Activated T-helper 17 cell treated with anti-CD3 and anti-CD28 coated beads, Interleukin-2, amount 50 U/mL, for 72 hours (primary cell): Measurements from ENCODE around the gene NAA10. TPM values are rescaled to one million over a fixed set of nuclear protein-coding genes. Genes with fewer than 3 reads are reported as not detected.
"Not testable (repeated sequence)": the region's sequence is repeated elsewhere in the genome, so short reads cannot be mapped to it uniquely, and the experiment has no call there.

Experiments
- ATAC-seq: fragments of 150-1000 bp; cut with Tn5 transposase; replicated peaks from 2 replicates; pipeline ENCODE4 v1.10.0; 2021; ENCODE audit warnings: mild to moderate bottlenecking, moderate library complexity
- H3K27ac Mint-ChIP-seq: one replicate; pipeline ENCODE4 v1.8.0; 2022; ENCODE audit warnings: mixed read lengths
- H3K27me3 Mint-ChIP-seq: one replicate; pipeline ENCODE4 v1.8.0; 2022; ENCODE audit warnings: mixed read lengths
- H3K36me3 Mint-ChIP-seq: one replicate; pipeline ENCODE4 v1.8.0; 2022; ENCODE audit warnings: low read depth, mild to moderate bottlenecking, mixed read lengths
- H3K4me1 Mint-ChIP-seq: one replicate; pipeline ENCODE4 v1.8.0; 2022; ENCODE audit warnings: mixed read lengths
- H3K4me3 Mint-ChIP-seq: one replicate; pipeline ENCODE4 v1.8.0; 2022; ENCODE audit warnings: mild to moderate bottlenecking, mixed read lengths
- H3K9me3 Mint-ChIP-seq: one replicate; pipeline ENCODE4 v1.8.0; 2022; ENCODE audit warnings: mixed read lengths
- total RNA-seq, 2 donors: library from RNA; stranded (reverse); gene quantifications; one replicate each; pipeline ENCODE4 v1.2.3, GENCODE V29; 2022

Gene NAA10
- total RNA-seq: 100 to 1,000 TPM in 1 of 2 donors, 10 to 100 TPM in 1; 74.7 to 146 TPM

DNA sequence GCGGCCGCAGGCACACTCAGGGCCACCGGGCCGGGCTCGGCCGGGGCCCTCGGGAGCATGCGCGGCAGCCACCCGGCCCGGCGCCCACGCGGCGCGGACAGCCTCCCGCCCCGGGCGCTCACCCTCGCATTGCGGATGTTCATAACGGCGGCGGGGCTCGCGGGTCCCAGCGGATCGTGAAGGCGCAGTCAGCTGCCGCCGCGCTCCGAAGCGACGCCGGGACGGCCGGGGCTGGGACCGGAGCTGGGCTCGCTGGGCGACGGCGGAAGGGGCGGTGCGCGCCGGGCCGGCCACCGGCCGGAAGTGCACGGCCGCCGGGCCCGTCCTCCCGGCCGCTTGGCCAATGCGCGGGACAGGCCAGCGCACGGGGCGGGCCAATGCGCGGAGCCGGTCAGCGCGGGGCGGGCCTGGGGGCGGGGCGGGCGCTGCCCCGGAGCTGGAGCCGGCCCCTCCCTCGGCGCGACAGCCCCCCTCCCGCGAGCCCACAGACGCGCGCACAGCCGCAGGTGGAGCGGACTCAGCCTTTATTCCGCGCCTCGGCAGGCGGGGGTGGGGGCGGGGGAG lies at the start of gene NAA10:
Gene NAA10, minus strand, starts transcription at position 276 of the 564 bp plus-strand sequence. Its CDS starts 133 bp downstream, at position 143.
- ATAC-seq: peak; percentile 98
- H3K4me1 Mint-ChIP-seq: peaks cover 6% of the 10 kb centered on the region
- H3K9me3 Mint-ChIP-seq: no peaks in the 10 kb centered on the region
- H3K36me3 Mint-ChIP-seq: peaks cover 37% of the 10 kb centered on the region
- peak within 1 kb of the TSS; percentile 41 for H3K27ac Mint-ChIP-seq
- H3K4me3 Mint-ChIP-seq: peak within 1 kb of the TSS; percentile 79
- no peaks in the 10 kb centered on the region for H3K27me3 Mint-ChIP-seq

DNA sequence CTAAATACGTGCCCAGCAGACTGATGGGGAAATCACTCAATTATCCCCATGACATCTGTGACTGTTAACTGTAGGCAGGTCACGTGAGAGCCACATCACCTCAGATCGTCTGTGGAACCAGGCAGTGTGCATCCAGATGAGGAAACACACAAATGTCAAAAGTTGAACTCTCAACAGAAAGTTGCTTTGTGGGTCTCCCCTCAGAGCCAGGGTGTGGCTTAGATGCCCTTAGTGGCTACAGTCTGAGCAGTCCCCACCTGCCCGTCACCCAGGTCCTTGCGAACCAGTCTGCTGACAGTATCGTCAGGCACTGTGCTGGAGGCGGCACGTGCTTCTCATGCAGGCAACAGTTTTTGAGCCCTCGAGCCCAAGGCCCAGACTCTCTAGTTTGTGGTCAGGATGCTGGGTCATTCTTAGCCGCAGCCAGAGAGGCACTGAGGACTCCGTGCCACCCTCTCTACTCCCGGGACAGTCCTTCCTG lies 48.5 kb upstream of the NAA10 start:
- ATAC-seq: peak; percentile 30
- Mint-ChIP-seq H3K27ac (peak overlapping the region; percentile 70), H3K9me3 (no peaks in the 10 kb centered on the region), H3K4me1 (peaks cover 7% of the 10 kb centered on the region), H3K36me3 (peaks cover 8% of the 10 kb centered on the region), H3K4me3 (peak overlapping the region; percentile 87), H3K27me3 (no peaks in the 10 kb centered on the region)

- Mint-ChIP-seq H3K27me3 (no peaks in the 10 kb centered on the region), H3K9me3 (no peaks in the 10 kb centered on the region), H3K27ac (peak overlapping the region; percentile 89), H3K4me3 (peak overlapping the region; percentile 87), H3K4me1 (peaks cover 7% of the 10 kb centered on the region), H3K36me3 (peaks cover 8% of the 10 kb centered on the region)
- peak; percentile 56 for ATAC-seq
These were observed 47.1 kb upstream of the NAA10 start for GRCh38 chrX:153981771-153982533.

DNA sequence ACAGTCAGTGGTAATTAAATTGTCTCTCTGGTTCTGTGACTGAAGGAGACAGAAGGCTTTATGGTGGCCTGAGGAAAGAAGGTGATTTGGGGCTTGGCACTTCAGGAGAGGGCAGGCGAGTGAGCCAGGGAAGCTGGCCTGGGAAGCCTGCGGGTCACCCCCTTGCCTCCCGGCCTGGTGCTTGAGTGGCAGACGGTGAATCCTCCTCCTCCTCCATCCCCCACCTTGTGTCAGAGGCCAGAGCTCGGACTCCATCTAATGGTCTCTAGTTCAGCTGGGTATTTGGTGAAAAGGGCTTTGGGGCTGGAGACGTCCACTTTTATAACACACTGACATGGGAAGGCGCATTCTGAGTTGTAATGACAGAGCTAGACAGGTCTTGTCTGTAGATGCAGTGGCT lies 46.4 kb upstream of the NAA10 start:
- peak overlapping the region; percentile 89 for H3K27ac Mint-ChIP-seq
- peaks cover 7% of the 10 kb centered on the region for H3K4me1 Mint-ChIP-seq
- H3K27me3 Mint-ChIP-seq: no peaks in the 10 kb centered on the region
- no peaks in the 10 kb centered on the region for H3K9me3 Mint-ChIP-seq
- peaks cover 8% of the 10 kb centered on the region for H3K36me3 Mint-ChIP-seq
- H3K4me3 Mint-ChIP-seq: peak overlapping the region; percentile 87
- no peak for ATAC-seq

- H3K9me3 Mint-ChIP-seq, H3K27me3 Mint-ChIP-seq, H3K36me3 Mint-ChIP-seq, H3K4me1 Mint-ChIP-seq: not testable (repeated sequence)
- peak overlapping the region; percentile 87 for H3K4me3 Mint-ChIP-seq
- peak; percentile 55 for ATAC-seq
- H3K27ac Mint-ChIP-seq: peak overlapping the region; percentile 82
These were observed 45.6 kb upstream of the NAA10 start for GRCh38 chrX:153980394-153980793.

DNA sequence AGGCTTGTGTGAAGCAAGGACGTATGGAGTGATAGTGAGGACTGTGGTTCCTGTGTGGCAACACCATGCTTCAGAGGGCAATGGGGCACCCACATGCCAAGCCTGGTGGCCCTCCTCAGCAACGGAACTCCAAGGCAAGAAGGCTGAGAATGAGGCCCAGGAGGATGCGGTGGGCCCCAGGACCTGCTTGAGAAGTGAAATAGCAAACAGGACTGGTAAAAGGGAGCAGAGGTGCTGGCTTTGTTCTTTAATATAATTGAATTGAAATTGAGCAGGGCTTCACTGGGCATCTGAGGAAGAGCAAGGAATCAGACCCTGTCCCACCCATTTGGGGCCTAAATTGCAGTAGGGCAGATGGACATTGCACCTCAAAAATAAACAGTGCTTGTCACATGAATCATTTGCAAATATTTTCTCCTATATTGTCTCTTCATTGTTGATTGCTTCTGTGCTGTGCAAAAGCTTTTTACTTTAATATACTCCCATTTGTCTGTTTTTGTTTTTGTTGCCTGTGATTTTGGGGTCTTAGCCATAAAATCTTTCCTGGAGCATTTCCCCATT lies 40.0 kb upstream of the NAA10 start:
- no peak for ATAC-seq
- Mint-ChIP-seq H3K27ac (peak overlapping the region; percentile 88), H3K9me3 (no peaks in the 10 kb centered on the region), H3K36me3 (peaks cover 15% of the 10 kb centered on the region), H3K4me3 (peak overlapping the region; percentile 90), H3K4me1 (peaks cover 9% of the 10 kb centered on the region), H3K27me3 (no peaks in the 10 kb centered on the region)

GRCh38 chrX:153974003-153974725 lies 39.3 kb upstream of the NAA10 start:
- H3K4me1 Mint-ChIP-seq: peaks cover 9% of the 10 kb centered on the region
- H3K4me3 Mint-ChIP-seq: peak overlapping the region; percentile 90
- H3K36me3 Mint-ChIP-seq: peaks cover 22% of the 10 kb centered on the region
- no peaks in the 10 kb centered on the region for H3K9me3 Mint-ChIP-seq
- peak overlapping the region; percentile 88 for H3K27ac Mint-ChIP-seq
- no peaks in the 10 kb centered on the region for H3K27me3 Mint-ChIP-seq
- ATAC-seq: no peak

GRCh38 chrX:153973127-153974002 lies 38.5 kb upstream of the NAA10 start:
- peaks cover 9% of the 10 kb centered on the region for H3K4me1 Mint-ChIP-seq
- peak overlapping the region; percentile 92 for H3K27ac Mint-ChIP-seq
- no peak for ATAC-seq

DNA sequence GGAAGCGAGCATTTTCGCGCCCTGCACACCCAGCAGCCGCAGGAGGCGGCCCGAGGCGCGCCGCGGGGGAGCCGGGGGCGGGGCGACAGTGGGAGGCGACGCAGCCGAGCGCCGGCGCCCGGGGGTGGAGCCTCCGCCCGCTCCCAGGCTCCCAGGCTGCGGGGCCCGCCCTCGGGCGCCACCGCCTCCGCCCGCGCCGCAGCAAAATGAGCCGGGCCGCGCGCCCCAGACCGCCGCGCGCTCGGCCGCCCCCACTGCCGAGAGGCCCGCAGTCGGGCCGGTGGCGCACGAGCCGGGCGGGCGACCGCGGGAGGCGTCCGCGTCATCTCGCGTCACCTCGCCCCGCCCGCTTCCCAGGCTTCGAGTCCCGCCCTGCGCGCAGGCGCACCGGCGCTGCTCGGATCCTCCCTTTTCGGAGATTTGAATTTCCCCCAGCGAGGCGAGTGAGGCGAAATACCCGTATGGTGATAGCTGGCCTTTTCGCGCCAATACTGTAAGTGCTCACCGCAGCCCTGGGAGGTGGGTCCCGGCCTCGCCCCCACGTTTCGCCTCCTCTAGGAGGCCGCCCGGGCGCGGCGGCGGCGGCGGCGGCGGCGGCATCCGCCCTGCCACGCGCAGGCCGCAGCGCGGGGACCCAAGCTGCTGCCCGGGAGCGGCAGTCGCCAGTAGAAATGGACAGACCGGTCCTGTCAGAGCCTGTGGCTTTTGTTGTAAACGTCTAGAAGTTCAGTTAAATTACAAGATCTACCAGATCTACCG lies 37.7 kb upstream of the NAA10 start, which contains the start of gene TMEM187:
Gene TMEM187, plus strand, starts transcription at position 387 of the 759 bp plus-strand sequence. CDS start 9,309 bp downstream, outside the sequence.
- peaks cover 38% of the 10 kb centered on the region for H3K36me3 Mint-ChIP-seq
- peak within 1 kb of the TSS; percentile 92 for H3K27ac Mint-ChIP-seq
- ATAC-seq: peak; percentile 56
- H3K4me3 Mint-ChIP-seq: peak within 1 kb of the TSS; percentile 90
- no peaks in the 10 kb centered on the region for H3K27me3 Mint-ChIP-seq
- H3K9me3 Mint-ChIP-seq: no peaks in the 10 kb centered on the region
- peaks cover 12% of the 10 kb centered on the region for H3K4me1 Mint-ChIP-seq

More at GRCh38 chrX:153973127-153974002, 38.5 kb upstream of the NAA10 start:
- Mint-ChIP-seq H3K4me3 (peak overlapping the region; percentile 90), H3K36me3 (peaks cover 30% of the 10 kb centered on the region), H3K27me3 (no peaks in the 10 kb centered on the region), H3K9me3 (no peaks in the 10 kb centered on the region)

DNA sequence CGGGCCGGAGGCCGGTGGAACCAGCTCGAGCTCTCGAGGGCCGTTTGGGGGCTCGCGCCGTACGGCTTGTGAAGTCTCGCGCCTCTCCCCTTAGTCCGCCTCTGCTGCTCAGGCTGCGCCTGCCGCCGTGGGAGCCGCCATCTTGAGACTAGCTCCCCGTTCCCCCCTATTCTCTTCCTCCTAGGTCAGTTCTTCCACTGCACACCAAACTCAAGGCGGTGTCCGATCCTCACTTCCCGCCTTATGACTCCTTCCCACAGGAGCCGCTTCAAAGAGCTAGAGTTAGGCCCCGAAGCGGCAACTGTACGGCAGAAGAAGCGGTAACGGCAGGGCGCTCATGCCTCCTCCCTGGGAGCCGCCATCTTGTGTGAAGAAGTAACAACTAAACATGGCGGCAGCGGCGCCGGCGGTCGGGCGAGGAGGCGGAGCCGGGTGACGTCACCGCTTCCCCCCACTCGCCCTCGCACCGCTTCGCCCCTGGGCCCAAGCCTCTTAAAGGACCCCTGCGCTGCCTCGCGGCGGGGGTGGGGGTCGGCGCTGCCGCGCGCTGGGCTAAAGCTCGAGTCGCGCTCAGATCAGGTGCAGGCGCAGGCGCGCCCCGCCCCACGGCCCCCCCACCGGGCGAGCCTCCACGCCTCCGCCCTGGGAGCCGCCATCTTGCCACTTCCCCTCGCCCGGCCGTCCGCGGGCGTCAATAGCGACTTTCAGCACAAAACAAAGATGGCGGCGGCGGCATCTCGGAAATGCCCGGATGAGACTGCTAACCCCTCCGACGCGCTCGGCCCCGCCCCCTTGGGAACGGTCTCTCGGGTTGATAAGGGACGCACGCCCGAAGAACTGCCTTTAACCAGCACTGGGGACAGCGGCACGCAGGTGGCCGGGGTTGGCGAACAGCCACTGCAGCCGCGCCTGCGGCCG lies 36.9 kb upstream of the NAA10 start, which contains the start of gene HCFC1:
Gene HCFC1, minus strand, starts transcription at position 369 of the 918 bp plus-strand sequence. CDS start 978 bp downstream, outside the sequence.
- ATAC-seq: peak; percentile 48
- H3K9me3 Mint-ChIP-seq: no peaks in the 10 kb centered on the region
- H3K36me3 Mint-ChIP-seq: peaks cover 46% of the 10 kb centered on the region
- peaks cover 15% of the 10 kb centered on the region for H3K4me1 Mint-ChIP-seq
- H3K4me3 Mint-ChIP-seq: peak within 1 kb of the TSS; percentile 90
- H3K27ac Mint-ChIP-seq: peak within 1 kb of the TSS; percentile 92
- H3K27me3 Mint-ChIP-seq: no peaks in the 10 kb centered on the region

DNA sequence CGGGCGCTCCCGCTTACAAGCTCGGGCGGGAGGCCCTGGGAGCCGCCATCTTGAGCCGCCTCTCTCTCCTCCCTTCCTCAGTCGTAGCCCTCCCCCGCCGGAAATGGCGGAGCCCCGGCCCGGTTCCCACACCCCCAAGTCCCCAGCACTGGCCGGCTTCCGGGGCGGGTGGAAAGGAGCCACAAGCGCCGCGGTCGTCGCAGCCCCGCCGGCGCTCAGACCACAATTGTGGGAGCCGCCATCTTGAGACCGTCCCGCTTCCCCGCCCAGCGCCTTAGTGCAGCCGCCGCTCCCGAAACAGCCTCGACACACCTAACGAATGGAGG lies 36.2 kb upstream of the NAA10 start:
- Mint-ChIP-seq H3K27ac (peak overlapping the region; percentile 92), H3K4me3 (peak overlapping the region; percentile 90), H3K9me3 (no peaks in the 10 kb centered on the region), H3K27me3 (no peaks in the 10 kb centered on the region), H3K4me1 (peaks cover 15% of the 10 kb centered on the region), H3K36me3 (peaks cover 52% of the 10 kb centered on the region)
- peak; percentile 42 for ATAC-seq
